SU-DHL-6 (cell line): ENCODE data around the gene OTULIN.

Source experiments
- H2AFZ ChIP-seq: fragments of 200-600 bp; sonication (generic); 2 replicates; pipeline ENCODE4 v1.6.1; 2014; ENCODE audit warnings: low read depth, mild to moderate bottlenecking, moderate library complexity, mixed read lengths, antibody characterized with exemption, low read length; ENCODE audit not compliant: severe bottlenecking
- H3F3A ChIP-seq: fragments of 200-600 bp; shearing (Covaris generic); 2 replicates; pipeline ENCODE4 v1.6.0; 2016; ENCODE audit warnings: antibody characterized with exemption, mild to moderate bottlenecking; ENCODE audit not compliant: insufficient read depth
- H3K27ac ChIP-seq: fragments of 200-600 bp; sonication (generic); 2 replicates; pipeline ENCODE4 v1.5.1; 2016; ENCODE audit warnings: low read depth, mild to moderate bottlenecking, low read length, moderate library complexity, mixed read lengths
- H3K27me3 ChIP-seq: fragments of 200-600 bp; sonication (generic), shearing (Covaris generic); 2 replicates; pipeline ENCODE4 v1.6.0; 2014; ENCODE audit warnings: mild to moderate bottlenecking, low read length
- H3K36me3 ChIP-seq: fragments of 200-600 bp; sonication (generic); 2 replicates; pipeline ENCODE4 v1.6.1; 2014; ENCODE audit warnings: mild to moderate bottlenecking, low read length, mixed read lengths
- H3K4me2 ChIP-seq: fragments of 300-600, 200-600 bp; shearing (Covaris generic), sonication (generic); 2 replicates; pipeline ENCODE4 v1.6.0; 2014; ENCODE audit warnings: low read length, low read depth, mild to moderate bottlenecking; ENCODE audit not compliant: poor library complexity, severe bottlenecking
- H3K4me3 ChIP-seq: fragments of 200-600 bp; sonication (generic); 2 replicates; pipeline ENCODE4 v1.5.1; 2014; ENCODE audit warnings: antibody characterized with exemption, low read length, mild to moderate bottlenecking, mixed read lengths; ENCODE audit not compliant: insufficient read depth, poor library complexity, severe bottlenecking
- H3K79me2 ChIP-seq: fragments of 200-600 bp; sonication (generic); 2 replicates; pipeline ENCODE4 v1.6.1; 2014; ENCODE audit warnings: mild to moderate bottlenecking, low read length, moderate library complexity; ENCODE audit not compliant: insufficient read depth
- H3K9ac ChIP-seq: fragments of 200-600 bp; sonication (generic); 2 replicates; pipeline ENCODE4 v1.7.0; 2014; ENCODE audit warnings: mild to moderate bottlenecking, low read length
- H3K9me2 ChIP-seq: fragments of 200-600 bp; sonication (generic); replicated peaks from 2 replicates; pipeline ENCODE4 v1.6.1; 2014; ENCODE audit warnings: low read length; ENCODE audit not compliant: insufficient read depth
- H3K9me3 ChIP-seq: fragments of 200-600 bp; sonication (generic); 2 replicates; pipeline ENCODE4 v1.6.1; 2014; ENCODE audit warnings: low read length, mixed read lengths; ENCODE audit not compliant: insufficient read depth
- H4K20me1 ChIP-seq: fragments of 200-600 bp; sonication (generic); 2 replicates; pipeline ENCODE4 v1.6.1; 2014; ENCODE audit warnings: low read depth, mild to moderate bottlenecking, antibody characterized with exemption, low read length, moderate library complexity, mixed read lengths
- CTCF ChIP-seq: fragments of 200-600 bp; sonication (generic); IDR thresholded peaks from one replicate; pipeline ENCODE4 v1.5.1; 2017; ENCODE audit warnings: antibody characterized with exemption, mild to moderate bottlenecking, low read length, moderate library complexity; ENCODE audit not compliant: insufficient read depth, poor library complexity, severe bottlenecking
- EZH2phosphoT487 ChIP-seq: fragments of 200-600 bp; sonication (generic), shearing (Covaris generic); conservative IDR thresholded peaks from 2 replicates; pipeline ENCODE4 v1.6.1; 2018; ENCODE audit warnings: mild to moderate bottlenecking, antibody characterized with exemption, low read length, moderate library complexity, mixed read lengths

OTULIN gene

DNA sequence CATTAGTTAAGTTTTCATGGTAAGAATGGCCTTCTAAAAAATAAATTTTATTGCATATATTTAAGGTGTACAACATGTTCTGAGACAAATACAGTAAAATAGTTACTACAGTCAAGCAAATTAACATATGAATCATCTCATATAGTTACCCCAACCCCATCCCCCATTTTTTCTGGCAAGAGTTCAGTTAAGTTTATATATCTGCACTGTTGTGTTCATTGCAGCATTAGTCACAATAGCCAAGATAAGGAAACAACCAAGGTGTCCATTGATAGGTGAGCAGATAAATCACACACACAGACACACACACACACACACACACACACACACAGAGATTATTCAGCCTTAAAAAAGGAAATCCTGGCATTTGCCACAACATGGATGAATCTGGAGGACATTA is 37.2 kb upstream of the OTULIN start:
- no peaks in the 10 kb centered on the region for H4K20me1 ChIP-seq
- H2AFZ ChIP-seq = no peak overlapping the region
- no peak overlapping the region for H3K27ac ChIP-seq
- no peaks in the 10 kb centered on the region for H3K36me3 ChIP-seq
- no peak overlapping the region for H3K9ac ChIP-seq
- no peak overlapping the region for H3K4me3 ChIP-seq
- H3F3A ChIP-seq = no peaks in the 10 kb centered on the region
- H3K27me3 ChIP-seq = no peaks in the 10 kb centered on the region
- TF ChIP-seq EZH2phosphoT487 (no peak), CTCF (no peak)
- H3K9me3 ChIP-seq = no peaks in the 10 kb centered on the region
- H3K79me2 ChIP-seq = no peaks in the 10 kb centered on the region
- no peak overlapping the region for H3K4me2 ChIP-seq
- no peaks in the 10 kb centered on the region for H3K9me2 ChIP-seq

GRCh38 chr5:14628346-14628745 is 36.2 kb upstream of the OTULIN start:
- H2AFZ ChIP-seq = no peak overlapping the region
- no peaks in the 10 kb centered on the region for H3K79me2 ChIP-seq
- TF ChIP-seq CTCF = no peak
- TF ChIP-seq EZH2phosphoT487 = no peak
- H3K27me3 ChIP-seq = no peaks in the 10 kb centered on the region
- no peaks in the 10 kb centered on the region for H4K20me1 ChIP-seq
- H3K9me2 ChIP-seq = no peaks in the 10 kb centered on the region
- no peak overlapping the region for H3K27ac ChIP-seq
- H3K9me3 ChIP-seq = no peaks in the 10 kb centered on the region
- no peak overlapping the region for H3K4me2 ChIP-seq
- H3K9ac ChIP-seq = no peak overlapping the region
- no peak overlapping the region for H3K4me3 ChIP-seq
- H3K36me3 ChIP-seq = no peaks in the 10 kb centered on the region
- no peaks in the 10 kb centered on the region for H3F3A ChIP-seq

- Histone ChIP-seq H3K36me3 (no peaks in the 10 kb centered on the region), H3K9me2 (no peaks in the 10 kb centered on the region), H3K9me3 (no peaks in the 10 kb centered on the region), H3K27me3 (no peaks in the 10 kb centered on the region), H3K79me2 (no peaks in the 10 kb centered on the region), H3K9ac (no peak overlapping the region), H3K4me2 (no peak overlapping the region), H2AFZ (no peak overlapping the region), H4K20me1 (no peaks in the 10 kb centered on the region), H3F3A (no peaks in the 10 kb centered on the region), H3K4me3 (no peak overlapping the region), H3K27ac (no peak overlapping the region)
- TF ChIP-seq EZH2phosphoT487 = no peak
- TF ChIP-seq CTCF = no peak
Observed at GRCh38 chr5:14630671-14631070, 33.8 kb upstream of the OTULIN start.

GRCh38 chr5:14635656-14636055 is 28.9 kb upstream of the OTULIN start:
- Histone ChIP-seq H3K9me3 (no peaks in the 10 kb centered on the region), H3K4me3 (no peak overlapping the region), H3K9ac (no peak overlapping the region), H3K4me2 (no peak overlapping the region), H3K36me3 (no peaks in the 10 kb centered on the region), H2AFZ (no peak overlapping the region), H3K9me2 (no peaks in the 10 kb centered on the region), H3F3A (no peaks in the 10 kb centered on the region), H3K79me2 (no peaks in the 10 kb centered on the region), H3K27me3 (no peaks in the 10 kb centered on the region), H3K27ac (no peak overlapping the region), H4K20me1 (no peaks in the 10 kb centered on the region)
- TF ChIP-seq CTCF (no peak), EZH2phosphoT487 (no peak)
